NCI-H146 treated with DMSO at 0.1 percent for 48 hours (cell line): Measurements from ENCODE around the gene HAUS3.

Experiments used
- DNase-seq: peaks from one replicate; lab custom pipeline; 2025; ENCODE audit not compliant: unreplicated experiment; lab: John Stamatoyannopoulos, UW

Gene HAUS3

GRCh38 chr4:2253160-2254084 lies 11.5 kb upstream of the HAUS3 start:
- no peak for DNase-seq

DNA sequence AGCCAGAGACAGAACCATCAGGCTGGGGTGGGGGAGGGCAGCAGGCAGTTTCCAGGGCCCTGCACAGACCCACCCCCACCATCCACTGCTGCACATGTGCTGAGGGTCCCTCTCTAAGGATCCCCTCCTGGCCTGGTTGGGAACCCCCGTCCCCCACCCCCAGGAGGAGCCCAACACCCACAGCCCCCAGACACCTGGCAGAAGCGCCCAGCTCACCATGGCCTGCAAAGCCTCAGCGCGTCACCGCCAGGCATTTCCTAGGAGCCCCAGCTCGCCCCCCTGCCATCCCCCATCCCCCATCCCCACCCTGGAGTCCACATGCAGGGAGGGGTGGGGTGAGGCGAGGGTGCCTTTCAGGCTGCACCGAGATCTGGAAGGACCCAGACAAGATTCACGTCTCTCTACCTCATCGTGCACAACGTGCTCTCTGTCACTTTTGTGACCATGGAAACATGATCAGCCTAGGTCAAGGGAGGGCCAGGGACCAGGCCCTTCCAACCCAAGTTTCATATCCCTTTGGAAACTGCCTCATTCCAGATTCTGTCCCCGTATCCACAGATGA lies 10.7 kb upstream of the HAUS3 start:
- DNase-seq = no peak

DNA sequence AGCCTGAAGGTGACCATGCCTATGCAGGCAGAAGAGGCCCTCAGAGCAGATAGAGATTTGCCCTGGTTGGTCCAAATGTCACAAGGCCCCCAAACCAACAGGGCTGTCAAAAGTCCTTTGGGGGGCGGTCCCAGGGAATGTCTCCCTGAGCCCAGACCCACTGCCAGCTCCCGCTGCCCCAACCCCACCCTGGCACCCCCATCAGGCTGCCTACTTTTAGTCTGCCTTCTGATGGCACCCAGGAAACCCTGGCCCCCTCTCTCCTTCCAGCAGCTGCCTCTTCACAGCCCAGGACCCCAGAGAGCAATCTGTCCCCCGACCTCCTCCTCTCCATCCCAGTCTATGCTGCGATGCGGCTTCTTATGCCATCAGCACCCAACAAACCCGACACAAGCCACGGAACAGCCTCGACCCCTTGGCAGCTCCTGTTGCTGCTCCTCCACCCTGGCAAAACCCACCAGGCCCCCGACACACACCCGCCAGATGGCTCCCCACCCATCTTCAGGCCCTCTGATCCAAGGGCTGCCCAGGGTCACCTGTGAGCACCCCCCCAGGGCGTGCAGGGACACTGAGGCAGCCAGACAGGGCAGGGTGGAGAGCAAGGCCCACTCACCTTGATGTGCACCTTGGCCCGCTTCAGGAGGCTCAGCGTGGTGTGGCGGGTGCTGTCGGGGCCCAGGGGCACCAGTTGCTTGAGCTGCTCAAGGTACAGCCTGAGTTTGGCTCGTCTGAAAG lies 10.0 kb upstream of the HAUS3 start:
- DNase-seq = no peak

- no peak for DNase-seq
Observed at GRCh38 chr4:2251073-2251794, 9.3 kb upstream of the HAUS3 start.

GRCh38 chr4:2250357-2251072 lies 8.6 kb upstream of the HAUS3 start:
- DNase-seq = no peak

- no peak for DNase-seq
Observed at GRCh38 chr4:2249526-2250356, 7.8 kb upstream of the HAUS3 start.

GRCh38 chr4:2248821-2249261 lies 6.9 kb upstream of the HAUS3 start:
- DNase-seq = no peak

DNA sequence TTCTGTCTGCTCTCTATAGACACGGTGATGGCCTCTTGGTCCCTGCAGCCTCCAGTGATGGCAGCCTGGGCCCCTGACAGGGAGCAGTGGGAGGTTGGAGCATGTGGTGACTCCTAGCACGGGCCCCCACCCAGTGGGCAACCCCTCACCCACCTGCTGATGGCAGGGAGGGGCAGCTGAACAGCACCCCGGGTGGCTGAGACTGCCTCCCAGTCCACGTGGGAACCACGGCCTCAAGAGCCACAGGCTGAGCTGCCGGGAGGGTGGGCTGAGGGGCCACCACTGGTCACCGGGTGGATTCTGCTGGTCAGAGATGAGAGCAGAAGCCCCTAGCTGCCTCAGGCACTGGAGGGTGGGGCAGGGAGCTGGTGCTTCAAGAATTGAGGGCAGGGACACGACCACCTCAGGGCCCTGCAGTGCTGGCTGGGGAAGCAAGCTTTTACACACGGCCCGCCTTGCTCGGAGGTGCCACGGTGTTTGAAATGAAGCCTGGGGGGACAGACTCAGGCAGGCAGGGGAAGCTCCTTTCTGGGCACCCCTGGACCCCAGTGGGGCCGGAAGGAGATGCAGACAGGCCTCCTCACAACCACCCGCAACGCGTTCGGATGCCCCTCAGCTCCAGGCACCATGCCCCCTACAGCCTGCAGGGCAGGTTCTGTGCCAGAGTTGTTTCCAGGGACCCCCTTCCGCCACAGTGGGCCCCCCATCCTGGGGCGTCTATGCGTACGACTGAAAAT lies 6.3 kb upstream of the HAUS3 start:
- DNase-seq = no peak

- no peak for DNase-seq
Observed at GRCh38 chr4:2247128-2248043, 5.5 kb upstream of the HAUS3 start.

- no peak for DNase-seq
Observed at GRCh38 chr4:2246384-2247127, 4.6 kb upstream of the HAUS3 start.

DNA sequence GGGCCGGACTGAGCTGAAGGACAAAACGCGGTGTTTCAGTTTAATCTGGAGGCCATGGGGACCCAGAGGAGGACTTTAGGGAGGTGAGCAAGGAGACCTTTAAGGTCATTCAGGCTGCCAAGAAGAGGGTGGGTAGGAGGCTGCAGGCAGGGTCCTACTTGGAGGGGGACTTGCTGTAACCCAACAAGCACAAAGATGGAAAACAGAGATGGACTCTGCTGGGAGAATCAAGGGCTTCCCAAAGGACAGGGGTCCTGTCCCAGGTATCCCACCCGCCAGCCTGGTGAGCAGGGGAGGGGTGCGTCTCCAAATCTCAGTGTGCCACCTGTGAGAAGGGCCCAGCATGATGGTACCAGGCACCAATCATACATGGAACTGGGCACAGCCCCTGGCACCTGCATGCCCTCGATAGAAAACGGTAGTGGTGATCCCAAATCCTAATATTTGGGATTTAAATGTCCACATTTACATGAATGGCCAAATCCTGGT lies 3.9 kb upstream of the HAUS3 start:
- no peak for DNase-seq

- no peak for DNase-seq
Observed at GRCh38 chr4:2245057-2245786, 3.3 kb upstream of the HAUS3 start.

DNA sequence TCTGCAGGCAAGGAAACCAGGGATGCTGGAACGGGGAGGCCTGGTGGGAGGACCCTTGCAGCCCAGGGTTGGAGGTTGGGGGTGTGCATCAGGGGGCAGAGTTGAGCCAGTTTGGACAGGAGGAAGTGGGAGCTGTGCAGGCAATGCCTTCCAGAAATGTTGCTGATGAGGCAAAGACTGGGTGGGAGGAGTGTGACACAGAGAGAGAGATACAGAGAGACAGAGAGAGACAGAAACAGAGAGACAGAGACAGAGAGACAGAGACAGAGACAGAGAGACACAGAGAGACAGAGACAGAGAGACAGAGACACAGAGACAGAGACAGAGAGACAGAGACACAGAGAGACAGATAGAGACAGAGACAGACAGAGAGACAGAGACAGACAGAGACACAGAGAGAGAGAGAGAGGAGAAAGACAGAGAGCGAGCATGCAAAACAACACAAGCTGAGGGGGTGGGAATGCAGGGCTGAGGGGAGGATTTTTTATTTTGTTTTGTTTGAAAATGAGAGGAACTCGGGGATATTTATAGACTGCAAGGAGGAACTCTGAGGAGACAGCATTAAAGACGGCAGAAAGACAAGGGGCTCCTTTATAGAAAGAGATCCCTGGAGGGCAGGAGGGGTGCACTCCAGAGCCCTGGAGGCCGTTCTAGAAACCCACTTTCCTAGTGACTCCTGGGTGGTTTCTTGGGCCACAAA lies 1.9 kb upstream of the HAUS3 start:
- DNase-seq = peak; percentile 14

GRCh38 chr4:2241003-2241402 lies 918 bp downstream of the HAUS3 start:
- no peak for DNase-seq

- no peak for DNase-seq
Observed at GRCh38 chr4:2236944-2237666, 4.8 kb downstream of the HAUS3 start.
